ENCODE data around the gene LONP2. TPM values are rescaled to one million over a fixed set of nuclear protein-coding genes. Genes with fewer than 3 reads are reported as not detected.

LONP2 gene
- total and polyA plus RNA-seq, 2 experiments from 2014 or later, result 12.4 to 25.2 TPM

DNA sequence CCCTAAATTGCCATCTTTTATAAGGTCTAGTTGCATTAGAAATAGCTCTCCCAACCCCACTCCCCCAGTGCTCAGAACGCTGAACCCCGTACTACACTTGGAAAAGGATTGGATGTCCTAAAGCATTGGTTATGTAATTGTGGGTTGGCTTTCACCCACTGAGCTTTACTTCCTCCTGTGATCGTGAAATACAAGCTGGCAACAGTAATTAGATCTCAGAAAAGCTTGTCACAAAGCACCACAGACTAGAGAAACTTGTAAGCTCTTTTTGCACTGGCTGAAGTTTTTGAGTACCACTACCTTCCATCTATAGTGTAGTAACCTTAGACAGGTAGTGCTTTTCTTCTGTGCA is 86.7 kb downstream of the LONP2 start:
- H3K4me1 ChIP-seq (ENCODE audit: insufficient read depth), result peaks cover 21% of the 10 kb centered on the region; the same call in 1 of the 2 replicates
- H2AFZ ChIP-seq, result no peak overlapping the region
- no peaks in the 10 kb centered on the region for H3K36me3 ChIP-seq (ENCODE audit: insufficient read depth)
- peaks cover 24% of the 10 kb centered on the region for H3K4me1 Mint-ChIP-seq
- no peaks in the 10 kb centered on the region for H3K9me3 Mint-ChIP-seq
- H3K27me3 ChIP-seq (ENCODE audit: insufficient read depth), result no peaks in the 10 kb centered on the region
- peaks cover 2% of the 10 kb centered on the region for H3K27me3 Mint-ChIP-seq (ENCODE audit: insufficient read depth, low read depth, poor library complexity)
- H3K4me2 ChIP-seq, result no peak overlapping the region
- DNase-seq (ENCODE audit: low spot score) (no peak), ATAC-seq (no peak)
- H3K9me2 ChIP-seq (ENCODE audit: insufficient read depth), result no peaks in the 10 kb centered on the region
- H3K4me3 Mint-ChIP-seq, result no peak overlapping the region
- no peaks in the 10 kb centered on the region for H4K20me1 ChIP-seq (replicated peaks; ENCODE audit: insufficient read depth)
- peaks cover 15% of the 10 kb centered on the region for H3K36me3 Mint-ChIP-seq (ENCODE audit: low read depth)
- TF ChIP-seq JUNB (IDR thresholded peaks at IDR 0.05; ENCODE audit: unreplicated experiment) (no peak), ZNF331 (CRISPR knock-in tag; IDR thresholded peaks at IDR 0.05; ENCODE audit: low read depth) (no peak), POLR2AphosphoS5 (IDR thresholded peaks at IDR 0.05; ENCODE audit: low read depth) (no peak), EZH2phosphoT487 (IDR thresholded peaks at IDR 0.05; ENCODE audit: unreplicated experiment) (no peak), NANOG (IDR thresholded peaks at IDR 0.05; ENCODE audit: borderline replicate concordance) (no peak), ZNF114 (CRISPR knock-in tag; IDR thresholded peaks at IDR 0.05) (no peak), STAT1 (IDR thresholded peaks at IDR 0.05; ENCODE audit: unreplicated experiment) (no peak), CREB1 (CRISPR knock-in tag; IDR thresholded peaks at IDR 0.05; ENCODE audit: low read depth) (no peak), EZH2 (IDR thresholded peaks at IDR 0.05; ENCODE audit: low read depth, unreplicated experiment) (no peak)
- TF ChIP-seq, protein P1, sequence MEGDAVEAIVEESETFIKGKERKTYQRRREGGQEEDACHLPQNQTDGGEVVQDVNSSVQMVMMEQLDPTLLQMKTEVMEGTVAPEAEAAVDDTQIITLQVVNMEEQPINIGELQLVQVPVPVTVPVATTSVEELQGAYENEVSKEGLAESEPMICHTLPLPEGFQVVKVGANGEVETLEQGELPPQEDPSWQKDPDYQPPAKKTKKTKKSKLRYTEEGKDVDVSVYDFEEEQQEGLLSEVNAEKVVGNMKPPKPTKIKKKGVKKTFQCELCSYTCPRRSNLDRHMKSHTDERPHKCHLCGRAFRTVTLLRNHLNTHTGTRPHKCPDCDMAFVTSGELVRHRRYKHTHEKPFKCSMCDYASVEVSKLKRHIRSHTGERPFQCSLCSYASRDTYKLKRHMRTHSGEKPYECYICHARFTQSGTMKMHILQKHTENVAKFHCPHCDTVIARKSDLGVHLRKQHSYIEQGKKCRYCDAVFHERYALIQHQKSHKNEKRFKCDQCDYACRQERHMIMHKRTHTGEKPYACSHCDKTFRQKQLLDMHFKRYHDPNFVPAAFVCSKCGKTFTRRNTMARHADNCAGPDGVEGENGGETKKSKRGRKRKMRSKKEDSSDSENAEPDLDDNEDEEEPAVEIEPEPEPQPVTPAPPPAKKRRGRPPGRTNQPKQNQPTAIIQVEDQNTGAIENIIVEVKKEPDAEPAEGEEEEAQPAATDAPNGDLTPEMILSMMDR (conservative IDR thresholded peaks at IDR 0.05; ENCODE audit: low read depth in 2 of 2), result no peak
- TF ChIP-seq, protein P2, sequence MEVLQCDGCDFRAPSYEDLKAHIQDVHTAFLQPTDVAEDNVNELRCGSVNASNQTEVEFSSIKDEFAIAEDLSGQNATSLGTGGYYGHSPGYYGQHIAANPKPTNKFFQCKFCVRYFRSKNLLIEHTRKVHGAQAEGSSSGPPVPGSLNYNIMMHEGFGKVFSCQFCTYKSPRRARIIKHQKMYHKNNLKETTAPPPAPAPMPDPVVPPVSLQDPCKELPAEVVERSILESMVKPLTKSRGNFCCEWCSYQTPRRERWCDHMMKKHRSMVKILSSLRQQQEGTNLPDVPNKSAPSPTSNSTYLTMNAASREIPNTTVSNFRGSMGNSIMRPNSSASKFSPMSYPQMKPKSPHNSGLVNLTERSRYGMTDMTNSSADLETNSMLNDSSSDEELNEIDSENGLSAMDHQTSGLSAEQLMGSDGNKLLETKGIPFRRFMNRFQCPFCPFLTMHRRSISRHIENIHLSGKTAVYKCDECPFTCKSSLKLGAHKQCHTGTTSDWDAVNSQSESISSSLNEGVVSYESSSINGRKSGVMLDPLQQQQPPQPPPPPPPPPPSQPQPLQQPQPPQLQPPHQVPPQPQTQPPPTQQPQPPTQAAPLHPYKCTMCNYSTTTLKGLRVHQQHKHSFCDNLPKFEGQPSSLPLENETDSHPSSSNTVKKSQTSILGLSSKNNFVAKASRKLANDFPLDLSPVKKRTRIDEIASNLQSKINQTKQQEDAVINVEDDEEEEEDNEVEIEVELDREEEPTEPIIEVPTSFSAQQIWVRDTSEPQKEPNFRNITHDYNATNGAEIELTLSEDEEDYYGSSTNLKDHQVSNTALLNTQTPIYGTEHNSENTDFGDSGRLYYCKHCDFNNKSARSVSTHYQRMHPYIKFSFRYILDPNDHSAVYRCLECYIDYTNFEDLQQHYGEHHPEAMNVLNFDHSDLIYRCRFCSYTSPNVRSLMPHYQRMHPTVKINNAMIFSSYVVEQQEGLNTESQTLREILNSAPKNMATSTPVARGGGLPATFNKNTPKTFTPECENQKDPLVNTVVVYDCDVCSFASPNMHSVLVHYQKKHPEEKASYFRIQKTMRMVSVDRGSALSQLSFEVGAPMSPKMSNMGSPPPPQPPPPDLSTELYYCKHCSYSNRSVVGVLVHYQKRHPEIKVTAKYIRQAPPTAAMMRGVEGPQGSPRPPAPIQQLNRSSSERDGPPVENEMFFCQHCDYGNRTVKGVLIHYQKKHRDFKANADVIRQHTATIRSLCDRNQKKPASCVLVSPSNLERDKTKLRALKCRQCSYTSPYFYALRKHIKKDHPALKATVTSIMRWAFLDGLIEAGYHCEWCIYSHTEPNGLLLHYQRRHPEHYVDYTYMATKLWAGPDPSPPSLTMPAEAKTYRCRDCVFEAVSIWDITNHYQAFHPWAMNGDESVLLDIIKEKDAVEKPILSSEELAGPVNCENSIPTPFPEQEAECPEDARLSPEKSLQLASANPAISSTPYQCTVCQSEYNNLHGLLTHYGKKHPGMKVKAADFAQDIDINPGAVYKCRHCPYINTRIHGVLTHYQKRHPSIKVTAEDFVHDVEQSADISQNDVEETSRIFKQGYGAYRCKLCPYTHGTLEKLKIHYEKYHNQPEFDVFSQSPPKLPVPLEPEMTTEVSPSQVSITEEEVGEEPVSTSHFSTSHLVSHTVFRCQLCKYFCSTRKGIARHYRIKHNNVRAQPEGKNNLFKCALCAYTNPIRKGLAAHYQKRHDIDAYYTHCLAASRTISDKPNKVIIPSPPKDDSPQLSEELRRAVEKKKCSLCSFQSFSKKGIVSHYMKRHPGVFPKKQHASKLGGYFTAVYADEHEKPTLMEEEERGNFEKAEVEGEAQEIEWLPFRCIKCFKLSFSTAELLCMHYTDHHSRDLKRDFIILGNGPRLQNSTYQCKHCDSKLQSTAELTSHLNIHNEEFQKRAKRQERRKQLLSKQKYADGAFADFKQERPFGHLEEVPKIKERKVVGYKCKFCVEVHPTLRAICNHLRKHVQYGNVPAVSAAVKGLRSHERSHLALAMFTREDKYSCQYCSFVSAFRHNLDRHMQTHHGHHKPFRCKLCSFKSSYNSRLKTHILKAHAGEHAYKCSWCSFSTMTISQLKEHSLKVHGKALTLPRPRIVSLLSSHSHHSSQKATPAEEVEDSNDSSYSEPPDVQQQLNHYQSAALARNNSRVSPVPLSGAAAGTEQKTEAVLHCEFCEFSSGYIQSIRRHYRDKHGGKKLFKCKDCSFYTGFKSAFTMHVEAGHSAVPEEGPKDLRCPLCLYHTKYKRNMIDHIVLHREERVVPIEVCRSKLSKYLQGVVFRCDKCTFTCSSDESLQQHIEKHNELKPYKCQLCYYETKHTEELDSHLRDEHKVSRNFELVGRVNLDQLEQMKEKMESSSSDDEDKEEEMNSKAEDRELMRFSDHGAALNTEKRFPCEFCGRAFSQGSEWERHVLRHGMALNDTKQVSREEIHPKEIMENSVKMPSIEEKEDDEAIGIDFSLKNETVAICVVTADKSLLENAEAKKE (CRISPR knock-in tag; IDR thresholded peaks at IDR 0.05), result no peak
- TF ChIP-seq, protein P3, sequence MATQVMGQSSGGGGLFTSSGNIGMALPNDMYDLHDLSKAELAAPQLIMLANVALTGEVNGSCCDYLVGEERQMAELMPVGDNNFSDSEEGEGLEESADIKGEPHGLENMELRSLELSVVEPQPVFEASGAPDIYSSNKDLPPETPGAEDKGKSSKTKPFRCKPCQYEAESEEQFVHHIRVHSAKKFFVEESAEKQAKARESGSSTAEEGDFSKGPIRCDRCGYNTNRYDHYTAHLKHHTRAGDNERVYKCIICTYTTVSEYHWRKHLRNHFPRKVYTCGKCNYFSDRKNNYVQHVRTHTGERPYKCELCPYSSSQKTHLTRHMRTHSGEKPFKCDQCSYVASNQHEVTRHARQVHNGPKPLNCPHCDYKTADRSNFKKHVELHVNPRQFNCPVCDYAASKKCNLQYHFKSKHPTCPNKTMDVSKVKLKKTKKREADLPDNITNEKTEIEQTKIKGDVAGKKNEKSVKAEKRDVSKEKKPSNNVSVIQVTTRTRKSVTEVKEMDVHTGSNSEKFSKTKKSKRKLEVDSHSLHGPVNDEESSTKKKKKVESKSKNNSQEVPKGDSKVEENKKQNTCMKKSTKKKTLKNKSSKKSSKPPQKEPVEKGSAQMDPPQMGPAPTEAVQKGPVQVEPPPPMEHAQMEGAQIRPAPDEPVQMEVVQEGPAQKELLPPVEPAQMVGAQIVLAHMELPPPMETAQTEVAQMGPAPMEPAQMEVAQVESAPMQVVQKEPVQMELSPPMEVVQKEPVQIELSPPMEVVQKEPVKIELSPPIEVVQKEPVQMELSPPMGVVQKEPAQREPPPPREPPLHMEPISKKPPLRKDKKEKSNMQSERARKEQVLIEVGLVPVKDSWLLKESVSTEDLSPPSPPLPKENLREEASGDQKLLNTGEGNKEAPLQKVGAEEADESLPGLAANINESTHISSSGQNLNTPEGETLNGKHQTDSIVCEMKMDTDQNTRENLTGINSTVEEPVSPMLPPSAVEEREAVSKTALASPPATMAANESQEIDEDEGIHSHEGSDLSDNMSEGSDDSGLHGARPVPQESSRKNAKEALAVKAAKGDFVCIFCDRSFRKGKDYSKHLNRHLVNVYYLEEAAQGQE (IDR thresholded peaks at IDR 0.05; ENCODE audit: unreplicated experiment), result no peak
- TF ChIP-seq, protein P4, sequence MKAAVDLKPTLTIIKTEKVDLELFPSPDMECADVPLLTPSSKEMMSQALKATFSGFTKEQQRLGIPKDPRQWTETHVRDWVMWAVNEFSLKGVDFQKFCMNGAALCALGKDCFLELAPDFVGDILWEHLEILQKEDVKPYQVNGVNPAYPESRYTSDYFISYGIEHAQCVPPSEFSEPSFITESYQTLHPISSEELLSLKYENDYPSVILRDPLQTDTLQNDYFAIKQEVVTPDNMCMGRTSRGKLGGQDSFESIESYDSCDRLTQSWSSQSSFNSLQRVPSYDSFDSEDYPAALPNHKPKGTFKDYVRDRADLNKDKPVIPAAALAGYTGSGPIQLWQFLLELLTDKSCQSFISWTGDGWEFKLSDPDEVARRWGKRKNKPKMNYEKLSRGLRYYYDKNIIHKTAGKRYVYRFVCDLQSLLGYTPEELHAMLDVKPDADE (IDR thresholded peaks at IDR 0.05), result no peak
- H3F3A ChIP-seq (replicated peaks; ENCODE audit: low read depth), result no peaks in the 10 kb centered on the region
- no peak overlapping the region for H3K27ac Mint-ChIP-seq
- no peak overlapping the region for H3K4me3 ChIP-seq
- H3K27ac ChIP-seq (ENCODE audit: low read depth), result no peak overlapping the region
- no peaks in the 10 kb centered on the region for H3K79me2 ChIP-seq (replicated peaks; ENCODE audit: insufficient read depth)

Measured in GM23338 (cell line).